Keratinocyte (primary cell): Measurements from ENCODE around the gene CLDN9. TPM values are rescaled to one million over a fixed set of nuclear protein-coding genes. Genes with fewer than 3 reads are reported as not detected.
"Not testable (repeated sequence)": the region's sequence is repeated elsewhere in the genome, so short reads cannot be mapped to it uniquely, and the experiment has no call there.

Experiments
- DNase-seq: peaks from one replicate; pipeline ENCODE4 v3.0.0-alpha.2; 2011; ENCODE audit warnings: low read depth, missing footprints, low spot score
- FAIRE-seq: peaks from 2 replicates; lab custom pipeline; 2011; peaks lifted over from hg19 to GRCh38; lab: Jason Lieb, UNC
- H2AFZ ChIP-seq: 2 replicates; pipeline ENCODE4 v1.6.0; 2012; ENCODE audit warnings: low read length, control low read depth, inconsistent platforms; ENCODE audit not compliant: control insufficient read depth
- H3K27ac ChIP-seq: 2 replicates; pipeline ENCODE4 v1.5.1; 2011; ENCODE audit warnings: low read length; ENCODE audit not compliant: control insufficient read depth, insufficient read depth
- H3K27me3 ChIP-seq: 3 replicates; pipeline ENCODE4 v1.6.0; 2011; ENCODE audit warnings: low read length; ENCODE audit not compliant: control insufficient read depth, insufficient read depth; ENCODE audit errors: extremely low read depth
- H3K36me3 ChIP-seq, 2 experiments: 2 replicates in 1 of 2; 3 replicates in 1 of 2; pipeline ENCODE4 v1.5.1; 2011; ENCODE audit warnings: low read length in 2 of 2, mild to moderate bottlenecking in 1 of 2; ENCODE audit not compliant: control insufficient read depth in 2 of 2, insufficient read depth in 2 of 2; ENCODE audit errors: extremely low read depth in 1 of 2
- H3K4me1 ChIP-seq: 3 replicates; pipeline ENCODE4 v1.5.1; 2011; ENCODE audit warnings: low read length; ENCODE audit not compliant: control insufficient read depth, insufficient read depth; ENCODE audit errors: extremely low read depth
- H3K4me2 ChIP-seq: 3 replicates; pipeline ENCODE4 v1.6.0; 2011; ENCODE audit warnings: low read depth, low read length; ENCODE audit not compliant: control insufficient read depth, insufficient read depth; ENCODE audit errors: extremely low read depth
- H3K4me3 ChIP-seq, 3 experiments: fragments of 200-600 bp in 1 of 3; sonication (generic) in 1 of 3; 2 replicates in 2 of 3; 3 replicates in 1 of 3; pipeline ENCODE4 v1.5.1; 2011 to 2016; ENCODE audit warnings: low read length in 3 of 3, mild to moderate bottlenecking in 3 of 3, control low read depth in 2 of 3, inconsistent platforms in 1 of 3, low read depth in 1 of 3, mixed read lengths in 1 of 3, mixed run types in 1 of 3, moderate library complexity in 1 of 3; ENCODE audit not compliant: control insufficient read depth in 2 of 3, insufficient read depth in 2 of 3; ENCODE audit errors: extremely low read depth in 1 of 3
- H3K79me2 ChIP-seq: 2 replicates; pipeline ENCODE4 v1.6.0; 2012; ENCODE audit warnings: low read length; ENCODE audit not compliant: control insufficient read depth, insufficient read depth
- H3K9ac ChIP-seq: 3 replicates; pipeline ENCODE4 v1.6.0; 2011; ENCODE audit warnings: low read length; ENCODE audit not compliant: control insufficient read depth, insufficient read depth; ENCODE audit errors: extremely low read depth
- H3K9me1 ChIP-seq: 3 replicates; pipeline ENCODE4 v1.6.0; 2011; ENCODE audit warnings: low read length; ENCODE audit not compliant: control insufficient read depth, insufficient read depth; ENCODE audit errors: extremely low read depth
- H3K9me3 ChIP-seq: 2 replicates; pipeline ENCODE4 v1.5.1; 2012; ENCODE audit warnings: low read depth, low read length; ENCODE audit not compliant: control insufficient read depth
- H4K20me1 ChIP-seq: 3 replicates; pipeline ENCODE4 v1.6.0; 2011; ENCODE audit warnings: low read length; ENCODE audit not compliant: control insufficient read depth, insufficient read depth; ENCODE audit errors: extremely low read depth
- EZH2 ChIP-seq: IDR thresholded peaks from one replicate; pipeline ENCODE4 v1.6.1; 2012; ENCODE audit warnings: inconsistent platforms, mild to moderate bottlenecking, low read length, moderate library complexity
- dilution Hi-C: fragments of 300-500 bp; cut with MboI; formaldehyde crosslinking; loops from one replicate; pipeline ENCODE4 v1.7.0; 2020; ENCODE audit warnings: low sequenced_read_pairs; ENCODE audit not compliant: extremely low pct_ligation_motif_present
- polyA plus RNA-seq, 5 experiments: library from polyadenylated mRNA; depleted of rRNA in 3 of 5; stranded (reverse) in 3 of 5; stranded (forward) in 1 of 5; unstranded in 1 of 5; fragments of >200 nt; gene quantifications; 1 replicate in 1 of 5; 2 replicates in 3 of 5; 3 replicates in 1 of 5; pipeline versions ENCODE4 v1.2.1 to v1.2.3, GENCODE V29; 2011 to 2012; ENCODE audit warnings: missing spikeins in 2 of 5, low read depth in 1 of 5, low replicate concordance in 1 of 5
- TF ChIP-seq, protein P1 (sequence below), 3 experiments: IDR thresholded peaks in 1 of 3; conservative IDR thresholded peaks in 1 of 3; optimal IDR thresholded peaks in 1 of 3; 2 replicates in 2 of 3; 3 replicates in 1 of 3; pipeline versions ENCODE3 to v1.5.1; 2011; ENCODE audit warnings: low read length in 3 of 3, mild to moderate bottlenecking in 3 of 3, moderate library complexity in 2 of 3, control low read depth in 1 of 3, inconsistent platforms in 1 of 3; ENCODE audit not compliant: insufficient read depth in 2 of 3; ENCODE audit errors: extremely low read depth in 1 of 3

Gene CLDN9
- polyA plus RNA-seq, 1 donor (not counting 4 experiments of a cell fraction or from before 2014, with no cell fraction given) = not detected

DNA sequence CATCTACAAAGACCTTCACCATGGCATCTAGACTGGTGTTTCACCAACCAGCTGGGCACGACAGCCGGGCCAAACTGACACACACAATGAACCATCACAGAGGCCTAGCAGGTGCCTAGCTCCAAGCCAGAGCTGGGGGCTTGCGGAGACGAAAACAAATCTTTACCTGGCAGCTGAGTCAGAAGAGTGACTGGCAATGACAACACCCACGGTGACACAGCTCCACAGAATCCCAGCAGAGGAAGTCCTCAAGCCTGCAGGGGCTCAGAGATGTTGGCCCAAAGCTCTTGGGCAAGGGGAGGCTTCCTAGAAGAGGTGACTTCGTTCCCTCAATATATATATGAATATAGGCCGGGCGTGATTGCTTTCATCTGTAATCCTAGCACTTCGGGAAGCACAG is 38.8 kb downstream of the CLDN9 start:
- no peak for TF ChIP-seq EZH2
- TF ChIP-seq, protein P1, sequence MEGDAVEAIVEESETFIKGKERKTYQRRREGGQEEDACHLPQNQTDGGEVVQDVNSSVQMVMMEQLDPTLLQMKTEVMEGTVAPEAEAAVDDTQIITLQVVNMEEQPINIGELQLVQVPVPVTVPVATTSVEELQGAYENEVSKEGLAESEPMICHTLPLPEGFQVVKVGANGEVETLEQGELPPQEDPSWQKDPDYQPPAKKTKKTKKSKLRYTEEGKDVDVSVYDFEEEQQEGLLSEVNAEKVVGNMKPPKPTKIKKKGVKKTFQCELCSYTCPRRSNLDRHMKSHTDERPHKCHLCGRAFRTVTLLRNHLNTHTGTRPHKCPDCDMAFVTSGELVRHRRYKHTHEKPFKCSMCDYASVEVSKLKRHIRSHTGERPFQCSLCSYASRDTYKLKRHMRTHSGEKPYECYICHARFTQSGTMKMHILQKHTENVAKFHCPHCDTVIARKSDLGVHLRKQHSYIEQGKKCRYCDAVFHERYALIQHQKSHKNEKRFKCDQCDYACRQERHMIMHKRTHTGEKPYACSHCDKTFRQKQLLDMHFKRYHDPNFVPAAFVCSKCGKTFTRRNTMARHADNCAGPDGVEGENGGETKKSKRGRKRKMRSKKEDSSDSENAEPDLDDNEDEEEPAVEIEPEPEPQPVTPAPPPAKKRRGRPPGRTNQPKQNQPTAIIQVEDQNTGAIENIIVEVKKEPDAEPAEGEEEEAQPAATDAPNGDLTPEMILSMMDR (optimal IDR thresholded peaks at IDR 0.05 in 1 of 3, IDR thresholded peaks at IDR 0.05 in 1 of 3, conservative IDR thresholded peaks at IDR 0.05 in 1 of 3; ENCODE audit: extremely low read depth in 1 of 3, insufficient read depth in 2 of 3, low read length in 3 of 3) = no peak
- no peak overlapping the region for H3K4me2 ChIP-seq
- H3K79me2 ChIP-seq = no peaks in the 10 kb centered on the region
- no peaks in the 10 kb centered on the region for H3K4me1 ChIP-seq
- H3K9me1 ChIP-seq = no peaks in the 10 kb centered on the region
- H3K9me3 ChIP-seq = no peaks in the 10 kb centered on the region
- no peak overlapping the region for H3K27ac ChIP-seq
- H3K27me3 ChIP-seq = peaks cover 26% of the 10 kb centered on the region
- dilution Hi-C loops = no loop called here
- H2AFZ ChIP-seq = no peak overlapping the region
- no peaks in the 10 kb centered on the region for H4K20me1 ChIP-seq
- peaks cover 0 to 6% of the 10 kb centered on the region in 2 experiments for H3K36me3 ChIP-seq
- H3K4me3 ChIP-seq = no peak overlapping the region
- FAIRE-seq (no peak), DNase-seq (no peak)
- no peak overlapping the region for H3K9ac ChIP-seq

DNA sequence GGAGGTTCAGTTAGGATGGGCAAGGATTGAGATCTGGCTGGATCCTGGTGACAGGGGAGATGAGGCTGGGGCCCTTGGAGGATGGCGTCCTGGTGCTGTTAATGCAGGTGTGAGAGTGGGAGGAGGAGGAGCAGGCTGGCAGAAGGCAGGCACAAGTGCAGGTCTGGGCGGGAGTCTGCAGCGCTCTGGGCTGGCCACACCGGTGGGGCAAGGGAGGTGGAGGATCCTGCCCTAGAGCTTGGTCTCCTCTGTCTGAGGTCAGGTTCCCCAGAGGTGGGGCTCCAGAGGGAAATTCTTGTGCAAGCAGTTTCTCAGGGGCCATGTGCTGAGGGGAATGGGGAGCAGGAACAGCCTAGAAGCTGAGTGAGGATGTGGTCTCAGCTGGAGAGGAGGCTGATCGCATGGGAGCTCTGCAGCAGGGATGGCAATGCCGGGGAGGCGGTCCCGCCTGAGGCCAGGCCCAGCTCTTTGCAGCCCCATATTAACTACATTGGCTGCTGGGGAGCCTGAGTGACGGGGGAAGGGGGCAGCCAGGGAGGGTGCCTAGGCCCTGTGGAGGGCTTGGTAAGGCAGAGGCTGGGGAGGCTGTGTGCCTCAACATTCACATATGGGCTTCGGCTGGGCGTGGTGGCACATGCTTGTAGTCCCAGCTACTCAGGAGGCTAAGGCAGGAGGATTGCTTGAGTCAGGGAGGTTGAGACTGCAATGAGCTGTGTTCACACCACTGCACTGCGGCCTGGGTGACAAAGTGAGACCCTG is 40.0 kb downstream of the CLDN9 start:
- H3K9ac ChIP-seq, H4K20me1 ChIP-seq, dilution Hi-C loops, H3K9me1 ChIP-seq, H3K36me3 ChIP-seq, H3K79me2 ChIP-seq, H3K9me3 ChIP-seq, H3K27ac ChIP-seq, FAIRE-seq, DNase-seq, H3K4me3 ChIP-seq, H3K4me1 ChIP-seq, H3K4me2 ChIP-seq, H2AFZ ChIP-seq: not testable (repeated sequence)
- peaks cover 13% of the 10 kb centered on the region for H3K27me3 ChIP-seq

GRCh38 chr16:3053330-3053710 is 40.6 kb downstream of the CLDN9 start:
- H3K4me2 ChIP-seq, FAIRE-seq, H3K27me3 ChIP-seq, DNase-seq, H3K36me3 ChIP-seq, H3K9me3 ChIP-seq, H3K4me1 ChIP-seq, H3K9me1 ChIP-seq, H2AFZ ChIP-seq, dilution Hi-C loops, H3K27ac ChIP-seq, H4K20me1 ChIP-seq, H3K9ac ChIP-seq, H3K4me3 ChIP-seq, H3K79me2 ChIP-seq: not testable (repeated sequence)
